H1 (cell line): ENCODE measurements around the gene PXDN. TPM values are rescaled to one million over a fixed set of nuclear protein-coding genes. Genes with fewer than 3 reads are reported as not detected.

Source experiments
- KDM5A ChIP-seq: fragments of 200-600 bp; IDR thresholded peaks from 2 replicates; pipeline ENCODE4 v1.7.1; 2012; ENCODE audit warnings: mild to moderate bottlenecking, low read length, inconsistent platforms, mixed read lengths
- RNF2 ChIP-seq: fragments of 200-900, 300-1000 bp; sonication (generic); IDR thresholded peaks from 2 replicates; pipeline ENCODE4 v1.7.1; 2016; ENCODE audit warnings: borderline replicate concordance, low read depth, mild to moderate bottlenecking, antibody characterized with exemption, low read length; ENCODE audit not compliant: poor library complexity, severe bottlenecking; ENCODE audit errors: missing control alignments
- polyA plus RNA-seq, 7 experiments: library from polyadenylated mRNA; depleted of rRNA in 3 of 7; stranded (reverse) in 5 of 7; unstranded in 2 of 7; fragments of >200 nt in 5 of 7; fragments of 200-250 nt in 2 of 7; gene quantifications; 1 replicate in 5 of 7; 2 replicates in 1 of 7; 4 replicates in 1 of 7; pipeline versions ENCODE4 v1.2.1 to v1.2.3, GENCODE V29; 2011 to 2013; ENCODE audit warnings: missing spikeins in 2 of 7, mixed read lengths in 2 of 7
- total RNA-seq: library from RNA; stranded (reverse); fragmentation: NEBNext Ultra II Directional; extraction: Animal tissue kit (Norgen Biotek cat#: 25700); gene quantifications from 2 replicates; pipeline ENCODE4 v1.2.1, GENCODE V29; 2021

PXDN gene
- total and polyA plus RNA-seq, 2 of the 8 experiments (the other 6 are each of a cell fraction or from before 2014, with no cell fraction given): 104 to 141 TPM

- TF ChIP-seq RNF2: no peak
- TF ChIP-seq KDM5A: no peak
These were observed 2.5 kb downstream of the PXDN start (continued) for GRCh38 chr2:1741851-1742250.
